GM10248 (cell line): ENCODE data around the gene CPNE8.

Experiments
- CTCF ChIA-PET: fragments of 300-600 bp; sonication (Branson Sonifier 250); formaldehyde crosslinking; extraction: SDS; loops from one replicate; lab custom pipeline; 2021; ENCODE audit warnings: antibody characterized with exemption; lab: Yijun Ruan, JAX
- POLR2A ChIA-PET: fragments of 350-650 bp; sonication (Branson Sonifier 250); formaldehyde crosslinking; extraction: SDS; loops from one replicate; lab custom pipeline; 2020; ENCODE audit warnings: antibody characterized with exemption; lab: Yijun Ruan, JAX
- DNase-seq: peaks from one replicate; pipeline ENCODE4 v3.0.0; 2012; ENCODE audit errors: extremely low spot score
- CTCF ChIP-seq: IDR thresholded peaks from 2 replicates; pipeline ENCODE4 v1.5.1; 2012; ENCODE audit warnings: mild to moderate bottlenecking, low read depth; ENCODE audit errors: extremely low read depth, missing control alignments, control extremely low read depth

The CPNE8 gene

GRCh38 chr12:38905480-38906351 is at the start of gene CPNE8:
CPNE8 (minus strand) TSS chr12:38905591; CDS start chr12:38905534, 57 bp downstream.
- TF ChIP-seq CTCF, result no peak
- DNase-seq, result peak; percentile 83
- ChIA-PET CTCF (interaction anchor here (0.7 to 5.4 kb wide), 32 partner anchors 10 to 578 kb away, joined by 3 to 47 read pairs (median 5); no protein-coding TSS in a partner anchor), POLR2A (interaction anchor here (0.9 to 1.0 kb wide), 3 partner anchors 73 to 129 kb away, joined by 3 read pairs; no protein-coding TSS in a partner anchor)

- ChIA-PET CTCF (interaction anchor here (0.9 to 1.4 kb wide), 2 partner anchors 22 to 318 kb away, joined by 3 read pairs; no protein-coding TSS in a partner anchor), POLR2A (no interaction called here)
Observed at GRCh38 chr12:38954238-38954873, 49.0 kb upstream of the CPNE8 start.

GRCh38 chr12:38949363-38949762 is 44.0 kb upstream of the CPNE8 start:
- no peak for DNase-seq
- TF ChIP-seq CTCF, result no peak
- POLR2A ChIA-PET, result no interaction called here
- CTCF ChIA-PET, result interaction anchor here (1.2 kb wide), 1 partner anchor 28 kb away, joined by 6 read pairs; no protein-coding TSS in a partner anchor

More at GRCh38 chr12:38954238-38954873, 49.0 kb upstream of the CPNE8 start:
- TF ChIP-seq CTCF, result no peak
- no peak for DNase-seq

- ChIA-PET POLR2A (no interaction called here), CTCF (interaction anchor here (1.4 kb wide), 1 partner anchor 16 kb away, joined by 4 read pairs; no protein-coding TSS in a partner anchor)
- no peak for DNase-seq
- no peak for TF ChIP-seq CTCF
Observed at GRCh38 chr12:38934686-38935085, 29.3 kb upstream of the CPNE8 start.

- ChIA-PET CTCF (interaction anchor here (1.2 to 1.4 kb wide), 2 partner anchors 10 to 16 kb away, joined by 3 to 4 read pairs; no protein-coding TSS in a partner anchor), POLR2A (no interaction called here)
- no peak for TF ChIP-seq CTCF
Observed at GRCh38 chr12:38934078-38934584, 28.7 kb upstream of the CPNE8 start.

GRCh38 chr12:38932320-38932719 is 26.9 kb upstream of the CPNE8 start:
- no peak for DNase-seq
- CTCF ChIA-PET, result interaction anchor here (1.4 to 2.4 kb wide), 2 partner anchors 11 to 26 kb away, joined by 3 to 10 read pairs; no protein-coding TSS in a partner anchor
- POLR2A ChIA-PET, result no interaction called here
- no peak for TF ChIP-seq CTCF

More at GRCh38 chr12:38934078-38934584, 28.7 kb upstream of the CPNE8 start:
- DNase-seq, result no peak
